ENCODE data around the gene ZFYVE28.

Gene ZFYVE28

GRCh38 chr4:2291705-2292645, 126.5 kb downstream of the ZFYVE28 start:
- Mint-ChIP-seq H3K4me3 (no peak overlapping the region), H3K4me1 (ENCODE audit: low read depth) (peaks cover 57% of the 10 kb centered on the region), H3K36me3 (peaks cover 2% of the 10 kb centered on the region), H3K9me3 (ENCODE audit: low read depth) (no peaks in the 10 kb centered on the region), H3K27ac (no peak overlapping the region), H3K27me3 (no peaks in the 10 kb centered on the region)

- Mint-ChIP-seq H3K27ac (peak overlapping the region; percentile 88), H3K27me3 (no peaks in the 10 kb centered on the region), H3K36me3 (peaks cover 2% of the 10 kb centered on the region), H3K4me1 (ENCODE audit: low read depth) (peaks cover 53% of the 10 kb centered on the region), H3K9me3 (ENCODE audit: low read depth) (no peaks in the 10 kb centered on the region), H3K4me3 (peak overlapping the region; percentile 65)
These were observed 127.3 kb downstream of the ZFYVE28 start for GRCh38 chr4:2290974-2291704.

GRCh38 chr4:2290488-2290887, 128.0 kb downstream of the ZFYVE28 start:
- no peaks in the 10 kb centered on the region for H3K27me3 Mint-ChIP-seq
- peaks cover 2% of the 10 kb centered on the region for H3K36me3 Mint-ChIP-seq
- peak overlapping the region; percentile 65 for H3K4me3 Mint-ChIP-seq
- no peaks in the 10 kb centered on the region for H3K9me3 Mint-ChIP-seq (ENCODE audit: low read depth)
- H3K4me1 Mint-ChIP-seq (ENCODE audit: low read depth) = peaks cover 48% of the 10 kb centered on the region
- H3K27ac Mint-ChIP-seq = peak overlapping the region; percentile 88

- Mint-ChIP-seq H3K27ac (no peak overlapping the region), H3K36me3 (peaks cover 2% of the 10 kb centered on the region), H3K27me3 (no peaks in the 10 kb centered on the region), H3K4me1 (ENCODE audit: low read depth) (peaks cover 48% of the 10 kb centered on the region), H3K4me3 (no peak overlapping the region), H3K9me3 (ENCODE audit: low read depth) (no peaks in the 10 kb centered on the region)
These were observed 128.5 kb downstream of the ZFYVE28 start for GRCh38 chr4:2289955-2290333.

- H3K27ac Mint-ChIP-seq = no peak overlapping the region
- no peaks in the 10 kb centered on the region for H3K27me3 Mint-ChIP-seq
- H3K36me3 Mint-ChIP-seq = peaks cover 2% of the 10 kb centered on the region
- H3K9me3 Mint-ChIP-seq (ENCODE audit: low read depth) = no peaks in the 10 kb centered on the region
- H3K4me1 Mint-ChIP-seq (ENCODE audit: low read depth) = peaks cover 47% of the 10 kb centered on the region
- H3K4me3 Mint-ChIP-seq = no peak overlapping the region
These were observed 129.0 kb downstream of the ZFYVE28 start for GRCh38 chr4:2289311-2289954.

GRCh38 chr4:2288051-2288541, 130.3 kb downstream of the ZFYVE28 start:
- Mint-ChIP-seq H3K36me3 (no peaks in the 10 kb centered on the region), H3K9me3 (ENCODE audit: low read depth) (no peaks in the 10 kb centered on the region), H3K27ac (no peak overlapping the region), H3K4me3 (no peak overlapping the region), H3K4me1 (ENCODE audit: low read depth) (peaks cover 43% of the 10 kb centered on the region), H3K27me3 (no peaks in the 10 kb centered on the region)

- Mint-ChIP-seq H3K27ac (no peak overlapping the region), H3K36me3 (no peaks in the 10 kb centered on the region), H3K4me1 (ENCODE audit: low read depth) (peaks cover 42% of the 10 kb centered on the region), H3K9me3 (ENCODE audit: low read depth) (no peaks in the 10 kb centered on the region), H3K27me3 (no peaks in the 10 kb centered on the region), H3K4me3 (no peak overlapping the region)
These were observed 130.9 kb downstream of the ZFYVE28 start for GRCh38 chr4:2287594-2287915.

GRCh38 chr4:2286904-2287593, 131.4 kb downstream of the ZFYVE28 start:
- no peaks in the 10 kb centered on the region for H3K36me3 Mint-ChIP-seq
- H3K4me3 Mint-ChIP-seq = no peak overlapping the region
- no peaks in the 10 kb centered on the region for H3K9me3 Mint-ChIP-seq (ENCODE audit: low read depth)
- no peak overlapping the region for H3K27ac Mint-ChIP-seq
- peaks cover 42% of the 10 kb centered on the region for H3K4me1 Mint-ChIP-seq (ENCODE audit: low read depth)
- H3K27me3 Mint-ChIP-seq = no peaks in the 10 kb centered on the region

- H3K27me3 Mint-ChIP-seq = no peaks in the 10 kb centered on the region
- no peak overlapping the region for H3K4me3 Mint-ChIP-seq
- peaks cover 46% of the 10 kb centered on the region for H3K4me1 Mint-ChIP-seq (ENCODE audit: low read depth)
- no peaks in the 10 kb centered on the region for H3K36me3 Mint-ChIP-seq
- H3K27ac Mint-ChIP-seq = no peak overlapping the region
- no peaks in the 10 kb centered on the region for H3K9me3 Mint-ChIP-seq (ENCODE audit: low read depth)
These were observed 132.6 kb downstream of the ZFYVE28 start for GRCh38 chr4:2285613-2286381.

- Mint-ChIP-seq H3K9me3 (ENCODE audit: low read depth) (no peaks in the 10 kb centered on the region), H3K4me3 (no peak overlapping the region), H3K27ac (no peak overlapping the region), H3K27me3 (no peaks in the 10 kb centered on the region), H3K36me3 (no peaks in the 10 kb centered on the region), H3K4me1 (ENCODE audit: low read depth) (peaks cover 41% of the 10 kb centered on the region)
These were observed 133.4 kb downstream of the ZFYVE28 start for GRCh38 chr4:2284934-2285612.

GRCh38 chr4:2284161-2284933, 134.1 kb downstream of the ZFYVE28 start:
- Mint-ChIP-seq H3K4me3 (no peak overlapping the region), H3K27me3 (no peaks in the 10 kb centered on the region), H3K27ac (no peak overlapping the region), H3K36me3 (no peaks in the 10 kb centered on the region), H3K9me3 (ENCODE audit: low read depth) (no peaks in the 10 kb centered on the region), H3K4me1 (ENCODE audit: low read depth) (peaks cover 40% of the 10 kb centered on the region)

GRCh38 chr4:2283199-2283711, 135.2 kb downstream of the ZFYVE28 start:
- Mint-ChIP-seq H3K27ac (no peak overlapping the region), H3K36me3 (no peaks in the 10 kb centered on the region), H3K9me3 (ENCODE audit: low read depth) (no peaks in the 10 kb centered on the region), H3K4me1 (ENCODE audit: low read depth) (peaks cover 38% of the 10 kb centered on the region), H3K27me3 (no peaks in the 10 kb centered on the region), H3K4me3 (no peak overlapping the region)
